ENCODE results near the gene GRPEL2.

GRCh38 chr5:149322518-149322917, 22.8 kb upstream of the GRPEL2 start:
- TF ChIP-seq CTCF (IDR thresholded peaks at IDR 0.05) (no peak), POLR2A (IDR thresholded peaks at IDR 0.05) (no peak), POLR2AphosphoS5 (IDR thresholded peaks at IDR 0.05) (no peak), EP300 (IDR thresholded peaks at IDR 0.05) (no peak)

Measured in upper lobe of left lung (tissue), 4 donors.